Activated naive CD8-positive, alpha-beta T cell treated with anti-CD3 and anti-CD28 coated beads, Interleukin-2, amount 50 U/mL, for 16 hours (primary cell): ENCODE results near the gene TEX19.
"Not testable (repeated sequence)": the region's sequence is repeated elsewhere in the genome, so short reads cannot be mapped to it uniquely, and the experiment has no call there.

Experiments
- DNase-seq: peaks from one replicate; pipeline ENCODE4 v3.0.0-alpha.2; 2020; ENCODE audit warnings: low read depth, low spot score

Gene TEX19

GRCh38 chr17:82334622-82335394, 24.2 kb upstream of the TEX19 start:
- DNase-seq = no peak

- DNase-seq = no peak
Observed at GRCh38 chr17:82338858-82339633, 20.0 kb upstream of the TEX19 start.

- DNase-seq = no peak
Observed at GRCh38 chr17:82339634-82340580, 19.1 kb upstream of the TEX19 start.

GRCh38 chr17:82342361-82343079, 16.5 kb upstream of the TEX19 start:
- no peak for DNase-seq

GRCh38 chr17:82343560-82343959, 15.5 kb upstream of the TEX19 start:
- DNase-seq = no peak

- DNase-seq = no peak
Observed at GRCh38 chr17:82344175-82344907, 14.7 kb upstream of the TEX19 start.

- no peak for DNase-seq
Observed at GRCh38 chr17:82345151-82345976, 13.7 kb upstream of the TEX19 start.

GRCh38 chr17:82346342-82347300, 12.4 kb upstream of the TEX19 start:
- no peak for DNase-seq

- DNase-seq = not testable (repeated sequence)
Observed at GRCh38 chr17:82347994-82348393, 11.1 kb upstream of the TEX19 start.

- DNase-seq = no peak
Observed at GRCh38 chr17:82348434-82348833, 10.6 kb upstream of the TEX19 start.

GRCh38 chr17:82348866-82349265, 10.2 kb upstream of the TEX19 start:
- no peak for DNase-seq

- DNase-seq = no peak
Observed at GRCh38 chr17:82349287-82349701, 9.8 kb upstream of the TEX19 start.

- no peak for DNase-seq
Observed at GRCh38 chr17:82350182-82351030, 8.6 kb upstream of the TEX19 start.

- DNase-seq = no peak
Observed at GRCh38 chr17:82351254-82351712, 7.8 kb upstream of the TEX19 start.

GRCh38 chr17:82351713-82352488, 7.1 kb upstream of the TEX19 start:
- peak; percentile 60 for DNase-seq

GRCh38 chr17:82353484-82353883, 5.6 kb upstream of the TEX19 start:
- no peak for DNase-seq
